NCI-H146 treated with DMSO at 0.1 percent for 48 hours (cell line): ENCODE data around the gene CYP24A1.

Experiments
- DNase-seq: peaks from one replicate; lab custom pipeline; 2025; ENCODE audit not compliant: unreplicated experiment; lab: John Stamatoyannopoulos, UW

Gene CYP24A1

DNA sequence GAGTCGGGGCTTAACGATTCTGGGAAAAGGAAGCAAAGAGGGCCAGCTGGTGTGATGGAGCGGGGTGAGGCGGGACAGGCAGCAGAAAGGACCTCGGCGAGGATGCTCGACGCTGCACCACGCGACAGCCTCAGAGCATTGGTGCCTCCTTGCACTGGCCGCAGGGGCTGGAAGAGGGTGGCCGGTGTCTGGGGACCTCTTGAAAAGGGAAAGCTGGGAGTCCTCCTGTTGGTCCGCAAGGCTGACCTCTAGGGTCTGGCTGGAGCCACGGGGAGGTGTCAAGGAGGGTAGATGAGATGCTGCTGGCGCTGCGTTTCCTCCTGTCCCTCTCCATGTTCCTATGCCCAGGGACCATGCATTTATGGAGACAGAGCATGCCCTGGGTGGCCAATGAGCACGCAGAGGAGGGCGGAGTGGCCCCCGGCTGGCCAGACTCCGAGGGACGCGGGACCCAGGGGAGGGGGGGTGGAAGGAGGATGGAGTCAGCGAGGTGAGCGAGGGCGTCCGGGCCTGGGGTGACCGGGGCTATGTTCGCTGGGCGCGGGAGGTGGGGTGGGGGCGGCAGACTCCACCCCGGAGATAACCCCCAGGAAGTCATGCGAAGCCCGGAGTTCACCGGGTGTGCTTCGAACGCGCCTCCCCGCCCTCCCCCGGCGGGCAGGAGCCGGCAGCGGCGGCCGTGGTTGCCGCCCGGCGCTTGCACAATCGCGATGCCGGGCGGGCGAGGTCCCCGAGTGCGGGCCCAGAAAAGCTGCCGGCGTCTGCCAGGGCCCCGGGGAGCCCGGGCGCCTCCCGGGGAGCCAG lies at the start of gene CYP24A1:
TSS of gene CYP24A1 (minus strand) at position 334 of the 804 bp plus-strand sequence. CDS start 407 bp downstream, outside the sequence.
- DNase-seq: no peak

DNA sequence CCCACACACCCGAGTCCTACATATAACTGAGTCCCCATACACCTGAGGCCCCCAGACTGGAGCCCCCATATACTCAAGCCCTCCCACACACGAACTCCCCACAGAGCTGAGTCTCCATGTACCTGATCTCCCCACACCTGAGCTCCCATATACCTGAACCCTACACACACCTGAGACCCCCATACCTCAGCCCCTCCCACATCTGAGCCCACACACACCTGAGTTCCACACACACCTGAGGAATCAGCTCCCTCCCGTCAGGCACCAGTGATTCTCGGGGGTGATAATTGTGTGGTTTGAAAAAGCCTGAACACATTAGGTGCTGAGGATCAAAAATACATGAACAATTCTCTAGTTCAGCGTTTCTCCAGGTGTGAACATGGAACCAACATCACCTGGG lies 49.5 kb upstream of the CYP24A1 start:
- DNase-seq: no peak

DNA sequence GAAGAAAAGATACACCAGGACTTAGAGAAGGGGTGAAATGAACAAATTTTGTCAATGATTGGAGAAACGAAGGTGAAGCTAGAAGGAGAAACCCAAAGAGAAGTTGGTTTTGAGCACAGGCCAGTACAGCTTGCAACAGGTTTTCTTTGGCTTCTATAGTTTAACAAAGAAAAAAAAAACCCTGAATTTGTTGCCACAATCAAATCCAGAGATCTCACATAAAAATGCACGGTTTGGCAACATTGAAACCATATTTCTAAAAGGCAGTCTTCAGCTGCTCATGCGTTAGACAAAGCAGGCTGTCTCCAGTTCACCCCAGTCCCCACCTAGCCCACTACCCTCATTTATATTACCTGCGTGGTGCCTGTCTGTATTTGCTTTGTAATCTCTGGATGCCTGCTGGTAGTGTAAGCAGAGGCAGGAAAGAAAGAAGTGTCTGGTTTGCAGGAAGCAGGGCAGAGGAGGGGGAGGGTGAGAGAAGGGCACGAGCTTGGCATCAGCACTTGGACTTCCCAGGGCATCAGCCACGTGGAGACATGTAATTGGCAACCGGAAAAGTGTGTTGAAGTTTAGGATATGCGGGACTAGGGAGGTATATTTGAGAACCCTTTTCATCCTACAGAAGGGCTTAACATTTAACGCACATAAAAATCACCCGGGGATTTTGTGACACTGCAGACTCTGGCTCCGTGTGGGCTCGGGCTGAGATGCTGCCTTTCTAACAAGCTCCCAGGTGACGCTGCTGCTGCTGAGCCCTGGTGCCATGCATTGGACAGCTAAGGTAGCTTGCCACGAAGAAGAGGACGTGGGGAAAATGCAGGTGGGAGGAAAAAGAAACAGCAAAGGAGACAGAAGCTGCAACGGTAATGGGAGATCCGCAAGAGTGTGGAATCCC lies 48.5 kb upstream of the CYP24A1 start:
- DNase-seq: peak; percentile 76

DNA sequence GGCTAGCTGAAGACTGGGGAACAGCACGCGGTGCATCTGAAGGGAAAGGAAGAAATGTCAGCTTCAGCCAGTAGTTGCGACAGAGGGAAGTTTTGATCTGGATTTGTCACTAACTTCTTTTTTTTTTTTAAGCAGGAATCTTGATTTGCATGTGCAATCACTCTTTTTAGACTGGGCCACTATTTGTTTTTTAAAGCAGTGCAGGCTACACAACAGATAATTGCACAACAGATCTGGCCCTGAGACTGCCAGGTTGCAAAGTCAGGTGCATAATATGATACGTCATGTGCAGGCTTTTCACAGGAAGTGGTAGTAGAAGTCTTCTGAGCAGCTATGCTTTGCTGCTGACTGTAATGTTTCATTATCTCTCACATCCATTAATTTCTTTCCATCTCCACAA lies 47.6 kb upstream of the CYP24A1 start:
- no peak for DNase-seq

DNA sequence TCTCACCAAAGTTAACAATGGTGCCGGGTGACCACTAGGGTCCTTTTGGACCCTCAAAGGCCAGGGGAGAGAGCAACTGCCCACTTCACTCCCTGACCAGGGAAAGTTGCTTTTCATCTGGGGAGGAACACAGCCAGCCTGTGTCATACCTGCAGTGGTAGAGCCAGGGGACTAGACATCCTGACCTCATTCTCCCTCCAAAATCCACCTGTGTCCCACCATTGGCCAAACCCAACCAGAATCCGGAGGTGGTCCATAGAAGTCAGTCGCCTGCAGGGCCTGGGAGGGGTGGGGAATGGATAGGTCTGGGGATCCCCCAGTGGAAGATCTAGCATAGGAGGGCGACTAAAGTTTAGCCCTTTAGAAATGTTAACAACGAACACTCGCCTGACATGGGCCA lies 46.9 kb upstream of the CYP24A1 start:
- no peak for DNase-seq

DNA sequence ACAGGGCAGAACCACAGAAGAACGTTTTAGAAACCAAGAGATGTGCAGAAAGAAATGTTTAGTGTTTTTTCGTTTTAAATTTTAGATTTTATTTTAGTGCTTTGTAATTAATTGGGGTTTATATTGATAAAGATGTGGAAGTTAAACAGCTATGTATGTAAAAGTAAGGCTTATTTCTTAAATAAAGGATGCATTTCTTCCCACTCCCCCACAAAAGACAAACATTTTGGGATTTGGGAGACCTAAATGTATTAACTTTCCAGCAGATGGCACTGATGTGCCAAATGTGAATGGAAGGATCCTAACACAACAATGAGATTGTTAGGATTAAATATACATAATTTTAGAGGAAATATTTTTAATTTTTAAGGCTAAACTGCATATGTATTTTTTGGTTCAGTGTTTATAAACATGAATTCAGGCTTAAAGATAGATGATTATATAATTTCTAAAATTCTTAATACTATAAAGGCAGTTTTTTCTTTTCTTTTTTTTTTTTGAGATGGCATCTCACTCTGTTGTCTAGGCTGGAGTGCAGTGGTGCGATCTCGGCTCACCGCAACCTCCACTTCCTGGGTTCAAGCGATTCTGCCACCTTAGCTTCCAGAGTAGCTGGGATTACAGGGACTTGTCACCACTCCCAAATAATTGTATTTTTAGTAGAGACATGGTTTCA lies 46.1 kb upstream of the CYP24A1 start:
- DNase-seq: no peak

DNA sequence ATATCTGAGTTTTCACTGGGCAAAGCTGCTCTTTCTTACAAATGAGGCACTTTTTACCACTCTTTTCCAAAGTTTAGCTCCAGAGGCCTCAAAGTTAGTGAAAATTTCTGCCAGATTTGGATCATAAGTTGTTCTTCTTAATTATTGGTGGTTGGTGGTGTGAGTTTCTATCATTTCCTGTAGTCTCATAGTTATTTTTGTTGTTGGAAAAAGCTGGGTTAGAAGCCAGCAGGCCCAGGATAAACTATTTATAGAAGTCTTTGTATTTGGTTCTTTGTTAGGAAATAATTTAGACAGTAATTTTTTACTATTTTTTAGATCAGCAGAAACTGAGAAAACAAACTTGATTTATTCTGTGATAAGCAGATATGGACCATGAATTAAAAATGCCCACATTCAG lies 44.7 kb upstream of the CYP24A1 start:
- no peak for DNase-seq

DNA sequence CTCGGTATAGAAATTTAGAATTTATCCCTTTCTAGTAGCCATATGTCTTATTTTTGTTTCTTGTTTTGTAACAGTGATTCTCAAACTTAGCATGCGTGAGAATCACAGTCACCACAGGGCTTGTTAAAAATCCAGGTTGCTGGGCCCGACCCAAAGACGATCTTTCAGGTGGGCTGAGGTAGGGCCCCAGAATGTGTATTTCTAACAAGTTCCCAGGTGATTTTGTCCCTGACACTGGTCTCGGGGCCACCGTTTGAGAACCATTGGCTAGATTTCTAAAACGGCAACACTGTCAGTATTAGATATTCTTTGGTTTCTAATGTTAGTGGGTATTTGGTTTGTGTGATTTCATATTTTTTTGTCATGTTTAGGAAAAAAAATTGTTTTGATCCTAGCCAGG lies 44.0 kb upstream of the CYP24A1 start:
- DNase-seq: no peak

DNA sequence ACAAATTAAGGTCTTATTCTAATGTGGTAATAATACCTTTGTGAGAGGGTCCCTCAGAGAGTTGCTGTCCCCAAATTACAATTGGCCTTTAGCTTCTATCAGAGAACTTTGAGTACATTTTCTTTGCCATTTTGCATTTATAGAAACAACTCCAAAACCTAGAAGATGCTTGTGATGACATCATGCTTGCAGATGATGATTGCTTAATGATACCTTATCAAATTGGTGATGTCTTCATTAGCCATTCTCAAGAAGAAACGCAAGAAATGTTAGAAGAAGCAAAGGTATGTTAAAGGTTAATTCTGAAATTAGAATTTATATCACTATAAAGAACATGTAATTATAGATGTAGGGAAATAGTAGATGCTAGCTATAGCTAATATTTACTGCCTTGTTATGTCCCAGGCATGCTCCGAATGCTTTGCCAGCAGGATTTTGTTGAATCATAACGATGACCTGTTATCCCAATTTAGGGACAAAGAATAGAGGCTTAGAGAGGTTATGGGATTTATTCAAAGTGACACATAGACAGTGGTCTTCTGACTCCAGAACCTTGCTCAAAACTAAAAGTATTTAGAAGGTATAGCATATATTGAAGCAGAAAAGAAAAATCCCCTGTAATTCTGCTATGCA lies 41.5 kb upstream of the CYP24A1 start:
- DNase-seq: no peak

DNA sequence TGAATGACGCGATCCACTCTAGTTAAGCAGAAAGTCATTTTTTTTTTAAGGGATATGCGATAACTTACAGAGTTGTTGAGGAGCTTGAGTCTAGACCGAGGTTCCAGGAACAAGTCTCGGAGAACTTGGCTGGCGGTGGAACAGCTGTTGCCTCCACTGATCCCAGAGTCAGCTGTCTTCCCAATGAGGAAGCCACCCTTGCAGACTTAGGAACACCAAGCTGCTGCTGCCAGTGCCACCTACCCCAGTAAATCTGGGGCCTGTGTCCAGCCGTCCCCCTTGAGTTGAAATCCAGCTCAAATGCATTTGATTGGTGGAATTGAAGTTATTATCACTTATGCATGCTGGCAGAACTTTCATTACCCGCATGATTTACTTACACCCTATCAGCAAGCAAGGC lies 40.8 kb upstream of the CYP24A1 start:
- DNase-seq: no peak

DNA sequence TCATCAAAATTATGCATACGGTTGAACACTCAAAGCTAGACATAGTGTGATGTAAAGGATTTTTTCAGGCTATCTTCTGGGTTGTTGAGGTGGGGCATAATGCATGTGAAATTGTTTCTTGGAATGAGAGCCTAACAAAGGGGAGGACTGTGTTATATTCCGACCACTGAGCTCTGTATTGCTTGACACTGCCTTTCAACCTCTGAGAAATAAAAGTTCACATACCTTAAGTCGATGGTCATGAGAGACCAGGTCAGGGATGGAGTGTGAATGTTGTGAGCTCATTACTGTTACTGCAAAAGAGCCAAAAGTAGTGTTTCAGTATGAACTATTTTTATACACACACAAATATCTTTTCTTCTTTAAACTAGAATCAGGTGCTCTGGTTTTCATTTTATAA lies 39.1 kb upstream of the CYP24A1 start:
- no peak for DNase-seq

DNA sequence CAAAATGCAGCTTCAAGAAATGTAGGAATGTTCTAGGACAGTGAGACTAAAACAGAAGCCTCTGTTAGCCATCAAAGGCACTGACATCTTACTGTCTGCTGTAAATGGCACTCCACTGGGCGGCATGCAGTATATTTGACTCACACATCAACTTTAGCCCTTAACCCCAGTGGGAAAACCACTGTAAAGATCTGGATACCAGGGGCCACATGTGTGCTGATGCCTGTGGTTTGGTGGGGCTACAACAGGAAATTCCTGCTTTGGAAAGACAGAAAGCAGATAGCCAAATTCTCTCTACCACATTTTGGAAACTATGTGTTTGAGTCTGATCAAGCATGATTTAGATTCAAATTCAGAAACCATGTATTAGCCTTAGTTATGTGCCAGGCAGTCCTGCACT lies 38.4 kb upstream of the CYP24A1 start:
- DNase-seq: no peak

DNA sequence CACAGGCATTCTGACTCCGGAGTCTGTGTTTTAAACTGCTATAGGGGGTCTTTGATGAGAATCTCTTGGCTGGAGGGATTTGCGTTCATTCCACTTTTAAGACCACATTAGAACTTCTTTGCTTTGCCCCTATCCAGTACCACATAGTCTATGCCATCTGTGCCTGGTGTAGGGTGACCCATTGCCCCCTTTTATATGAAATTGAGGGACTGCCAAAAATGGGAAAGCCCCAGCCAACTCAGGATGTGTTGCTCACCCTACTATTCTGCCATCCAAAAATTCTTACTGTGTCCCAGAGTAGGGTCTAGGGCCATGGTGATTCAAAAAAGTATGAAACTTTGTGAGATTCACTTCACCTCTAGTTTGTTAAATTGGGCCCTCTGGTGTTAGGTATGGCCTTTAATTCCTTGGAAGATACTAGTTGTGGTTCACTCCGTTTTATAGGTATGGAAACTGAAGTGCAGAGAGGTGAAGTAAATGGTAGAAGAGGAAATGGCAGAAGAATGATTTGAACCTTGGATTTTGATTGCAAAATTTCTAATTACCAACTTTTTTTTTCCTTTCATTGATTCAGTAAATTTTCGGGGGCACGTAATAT lies 35.5 kb upstream of the CYP24A1 start:
- no peak for DNase-seq

DNA sequence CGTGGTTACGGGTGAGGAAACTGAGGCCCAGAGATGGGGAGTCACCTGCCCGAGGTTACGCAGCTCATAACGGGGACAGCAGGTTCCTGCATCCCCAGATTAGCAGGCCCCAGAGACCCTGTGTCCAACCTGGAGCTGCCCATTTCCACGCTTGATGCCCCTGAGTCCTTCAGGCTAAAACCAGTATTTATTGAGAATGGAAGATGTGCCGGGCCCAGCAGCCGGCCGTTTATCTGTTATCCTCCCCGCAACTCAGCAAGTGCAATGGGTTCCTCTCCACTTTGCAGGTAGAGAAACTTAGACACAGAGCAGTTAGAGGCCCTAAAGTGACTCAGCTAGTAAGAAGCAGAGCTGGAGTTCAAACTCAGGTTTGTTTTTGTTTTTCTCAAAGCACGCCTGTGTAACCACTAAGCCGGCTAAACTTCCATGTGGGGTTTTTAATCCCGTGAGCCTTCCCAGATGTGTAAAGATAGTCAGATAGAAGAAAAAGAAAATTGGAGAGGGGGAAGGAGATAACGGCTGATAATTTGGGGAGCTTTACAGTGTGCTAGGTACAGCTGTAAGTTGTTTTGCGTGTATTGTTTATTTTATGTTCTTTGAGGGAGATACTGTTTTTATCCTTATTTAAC lies 34.9 kb upstream of the CYP24A1 start:
- no peak for DNase-seq

DNA sequence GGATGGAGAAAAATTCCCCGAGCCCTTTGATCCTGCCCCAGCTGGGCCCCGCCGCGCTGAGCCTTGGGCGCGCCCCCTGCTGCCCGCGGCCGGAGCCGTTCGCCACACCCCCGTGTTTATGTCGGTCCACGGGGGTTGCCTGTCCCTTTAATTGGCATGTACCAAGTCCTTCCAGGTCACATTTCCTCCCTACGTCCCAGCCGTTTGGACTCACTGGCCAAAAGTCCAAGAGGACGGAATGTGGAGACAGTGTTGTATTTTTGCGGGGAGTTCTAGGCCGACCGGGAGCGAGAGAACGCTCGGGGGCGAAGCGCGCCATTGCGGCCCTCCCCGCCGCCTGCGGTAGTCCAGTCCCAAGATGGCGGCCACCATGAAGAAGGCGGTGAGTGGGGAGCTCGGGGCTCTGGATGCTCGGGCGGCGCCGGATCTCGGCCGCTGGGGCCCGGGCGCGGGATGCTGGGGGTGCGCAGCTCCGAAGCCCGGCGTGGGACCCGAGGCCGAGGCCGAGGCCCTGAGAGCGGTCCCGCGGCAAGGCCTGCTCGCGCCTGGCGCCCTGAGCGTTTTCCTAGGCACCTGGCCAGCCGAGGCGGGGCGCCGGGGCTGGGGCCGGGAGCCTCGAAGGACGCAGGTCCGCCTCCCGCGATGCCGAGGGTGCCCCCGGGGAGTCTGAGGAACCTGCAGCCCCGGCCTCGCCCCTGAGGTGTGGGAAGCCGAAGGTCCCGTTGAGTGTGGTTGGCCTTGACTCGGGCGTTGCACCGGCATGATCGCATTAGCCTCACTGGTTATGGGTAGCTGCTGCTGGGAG lies 34.2 kb upstream of the CYP24A1 start, which contains the start of gene PFDN4:
TSS of gene PFDN4 (plus strand) at position 345 of the 805 bp plus-strand sequence. CDS start at position 359, 14 bp downstream.
- peak; percentile 84 for DNase-seq

DNA sequence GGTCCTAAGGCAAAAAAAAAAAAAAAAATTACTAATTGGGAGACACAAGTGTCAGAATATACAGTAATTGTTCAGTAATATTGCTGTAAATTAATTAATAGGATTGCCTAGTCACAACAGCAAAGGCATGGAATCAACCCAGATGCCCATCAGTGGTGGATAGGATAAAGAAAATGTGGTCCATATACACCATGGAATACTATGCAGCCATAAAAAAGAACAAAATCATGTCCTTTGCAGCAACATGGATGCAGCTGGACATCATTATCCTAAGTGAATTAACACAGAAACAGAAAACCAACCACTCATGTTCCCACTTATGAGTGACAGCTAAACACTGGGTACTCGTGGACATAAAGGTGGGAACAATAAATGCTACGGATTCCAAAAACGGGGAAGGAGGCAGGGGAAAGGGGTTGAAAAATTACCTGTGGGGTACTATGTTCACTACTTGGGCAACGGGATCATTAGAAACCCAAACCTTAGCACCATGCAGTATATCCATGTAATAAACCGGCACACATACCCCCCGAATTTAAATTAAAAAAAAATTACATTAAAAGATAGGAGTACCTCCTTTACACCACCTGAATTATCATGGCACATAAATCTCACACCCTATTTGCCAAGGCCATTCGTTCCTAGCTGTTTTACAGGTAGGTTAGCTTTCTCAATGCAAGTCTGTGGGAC lies 33.4 kb upstream of the CYP24A1 start:
- DNase-seq: no peak

DNA sequence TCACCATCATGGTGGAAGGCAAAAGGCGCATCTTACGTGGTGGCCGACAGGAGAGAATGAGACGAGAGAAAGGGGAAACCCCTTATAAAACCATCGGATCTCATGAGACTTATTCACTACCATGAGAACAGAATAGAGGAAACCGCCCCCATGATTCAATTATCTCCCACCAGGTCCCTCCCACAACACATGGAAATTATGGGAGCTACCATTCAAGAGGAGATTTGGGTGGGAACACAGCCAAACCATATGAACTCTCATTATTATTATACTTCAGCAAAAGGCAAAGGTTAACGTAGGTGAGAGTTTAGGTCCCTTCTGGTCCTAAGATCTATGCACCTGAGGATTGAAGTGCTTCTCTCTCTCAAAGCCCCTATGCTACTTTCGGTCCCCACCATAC lies 31.7 kb upstream of the CYP24A1 start:
- DNase-seq: no peak

DNA sequence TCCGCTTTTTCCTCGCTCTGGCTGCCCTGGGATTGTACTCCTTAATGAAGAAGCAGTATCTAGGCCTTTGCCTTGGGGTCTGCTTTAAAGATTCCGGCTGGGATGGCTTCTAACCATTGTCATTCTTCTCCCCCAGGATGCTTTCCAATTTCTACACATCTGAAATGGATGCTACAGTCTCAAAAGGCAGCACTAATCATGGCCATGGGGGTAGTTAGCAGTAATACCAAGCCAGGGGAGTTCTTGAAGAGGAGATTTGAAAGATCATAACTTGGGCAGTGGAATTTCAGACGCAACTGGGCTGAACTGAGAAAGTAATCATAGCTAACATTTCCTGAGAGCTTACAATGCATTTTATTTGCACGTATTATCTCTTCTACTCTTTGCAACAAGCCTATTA lies 30.7 kb upstream of the CYP24A1 start:
- DNase-seq: no peak

DNA sequence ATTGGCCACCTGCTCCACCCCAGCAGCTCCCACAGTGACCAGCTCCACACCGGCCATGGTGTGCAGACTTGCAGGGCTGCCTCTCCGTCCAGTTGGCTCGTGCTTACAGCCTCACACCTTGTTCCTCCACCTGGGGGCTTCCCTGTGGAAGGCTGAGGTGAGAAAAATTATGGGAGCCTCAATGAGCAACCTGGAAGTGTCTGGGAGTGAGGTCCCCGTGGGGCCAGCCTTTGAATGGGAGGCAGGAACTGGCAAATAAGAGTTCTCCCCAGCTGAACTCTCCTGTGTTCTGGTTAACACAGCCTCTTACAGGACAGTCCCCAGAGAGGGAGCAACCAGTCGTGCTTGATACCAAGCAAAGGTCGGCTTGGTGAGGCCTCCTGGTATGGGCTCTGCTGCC lies 30.3 kb upstream of the CYP24A1 start:
- no peak for DNase-seq
